Left lung (tissue), 10 donors: ENCODE results near the gene ATF3. TPM values are rescaled to one million over a fixed set of nuclear protein-coding genes. Genes with fewer than 3 reads are reported as not detected.

Source experiments
- ATAC-seq: fragments of 200-7000 bp; cut with Tn5 transposase; one replicate; pipeline ENCODE4 v1.9.1; 2020; ENCODE audit warnings: moderate library complexity
- DNase-seq, 4 donors: peaks; one replicate each; pipeline ENCODE4 v3.0.0-alpha.2; 2013 to 2020
- H3K27ac ChIP-seq, 2 donors: fragments of 200-600 bp; sonication (generic) in 1 of 2; one replicate each; pipeline versions ENCODE4 v1.5.0 to v1.8.0; 2020 to 2021
- H3K27me3 ChIP-seq, 2 donors: fragments of 200-600 bp; sonication (generic) in 1 of 2; one replicate each; pipeline versions ENCODE4 v1.5.0 to v1.8.0; 2020 to 2021
- H3K36me3 ChIP-seq, 2 donors: fragments of 200-600 bp; sonication (generic) in 1 of 2; one replicate each; pipeline versions ENCODE4 v1.5.0 to v1.8.0; 2020 to 2021
- H3K4me1 ChIP-seq, 2 donors: fragments of 200-600 bp; one replicate each; pipeline ENCODE4 v1.8.0; 2021
- H3K4me3 ChIP-seq, 2 donors: fragments of 200-600 bp; sonication (generic) in 1 of 2; one replicate each; pipeline versions ENCODE4 v1.5.0 to v1.8.0; 2020 to 2021; ENCODE audit warnings: mild to moderate bottlenecking in 1 of 2
- H3K9me3 ChIP-seq, 2 donors: fragments of 200-600 bp; sonication (generic) in 1 of 2; one replicate each; pipeline versions ENCODE4 v1.5.0 to v1.8.0; 2020 to 2021
- intact Hi-C, 2 donors: fragments of 100-400 bp; cut with DNase I; formaldehyde crosslinking; loops; one replicate each; pipeline versions ENCODE4 v1.11.2 to v1.14.2; 2022
- polyA plus RNA-seq, 6 donors: library from polyadenylated mRNA; unstranded; fragments of 120-200 nt; gene quantifications; one replicate each; pipeline ENCODE4 v1.2.1, GENCODE V29; 2013; ENCODE audit not compliant: insufficient read length in 6 of 6
- total RNA-seq, 2 donors: library from RNA; stranded (reverse); fragmentation: NEBNext Ultra II Directional; extraction: Animal tissue kit (Norgen Biotek cat#: 25700); gene quantifications; one replicate each; pipeline ENCODE4 v1.2.1, GENCODE V29; 2021
- TF ChIP-seq, protein P1 (sequence below), 2 donors: fragments of 200-600 bp; sonication (generic) in 1 of 2; IDR thresholded peaks; one replicate each; pipeline versions ENCODE4 v1.5.0 to v1.8.0; 2021; ENCODE audit warnings: antibody characterized with exemption in 2 of 2
- donor health status: DM: no; HTN: yes; CAD: no.
- donor health status: DM: no; HTN: no; CAD: no.

Gene ATF3
- total and polyA plus RNA-seq, 8 donors = 5.6 to 81.8 (median 25.1) TPM

- H3K36me3 ChIP-seq = no peaks in the 10 kb centered on the region
- DNase-seq (no peak), ATAC-seq (no peak)
- TF ChIP-seq, protein P1, sequence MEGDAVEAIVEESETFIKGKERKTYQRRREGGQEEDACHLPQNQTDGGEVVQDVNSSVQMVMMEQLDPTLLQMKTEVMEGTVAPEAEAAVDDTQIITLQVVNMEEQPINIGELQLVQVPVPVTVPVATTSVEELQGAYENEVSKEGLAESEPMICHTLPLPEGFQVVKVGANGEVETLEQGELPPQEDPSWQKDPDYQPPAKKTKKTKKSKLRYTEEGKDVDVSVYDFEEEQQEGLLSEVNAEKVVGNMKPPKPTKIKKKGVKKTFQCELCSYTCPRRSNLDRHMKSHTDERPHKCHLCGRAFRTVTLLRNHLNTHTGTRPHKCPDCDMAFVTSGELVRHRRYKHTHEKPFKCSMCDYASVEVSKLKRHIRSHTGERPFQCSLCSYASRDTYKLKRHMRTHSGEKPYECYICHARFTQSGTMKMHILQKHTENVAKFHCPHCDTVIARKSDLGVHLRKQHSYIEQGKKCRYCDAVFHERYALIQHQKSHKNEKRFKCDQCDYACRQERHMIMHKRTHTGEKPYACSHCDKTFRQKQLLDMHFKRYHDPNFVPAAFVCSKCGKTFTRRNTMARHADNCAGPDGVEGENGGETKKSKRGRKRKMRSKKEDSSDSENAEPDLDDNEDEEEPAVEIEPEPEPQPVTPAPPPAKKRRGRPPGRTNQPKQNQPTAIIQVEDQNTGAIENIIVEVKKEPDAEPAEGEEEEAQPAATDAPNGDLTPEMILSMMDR (IDR thresholded peaks at IDR 0.05) = no peak
- peaks cover 5 to 9% of the 10 kb centered on the region in 2 donors for H3K4me1 ChIP-seq
- H3K27me3 ChIP-seq = no peaks in the 10 kb centered on the region
- intact Hi-C loops = no loop called here
- no peak overlapping the region for H3K27ac ChIP-seq
- peaks cover 0 to 5% of the 10 kb centered on the region in 2 donors for H3K9me3 ChIP-seq
- no peak overlapping the region for H3K4me3 ChIP-seq
Measured at GRCh38 chr1:212641956-212642355, 33.4 kb downstream of the ATF3 start.

GRCh38 chr1:212643877-212644276 lies 35.3 kb downstream of the ATF3 start:
- TF ChIP-seq, protein P1 (IDR thresholded peaks at IDR 0.05) = no peak
- H3K9me3 ChIP-seq = peaks cover 0 to 5% of the 10 kb centered on the region in 2 donors
- H3K27ac ChIP-seq = no peak overlapping the region
- DNase-seq (no peak), ATAC-seq (no peak)
- H3K4me1 ChIP-seq = no peaks in the 10 kb centered on the region
- no peaks in the 10 kb centered on the region for H3K36me3 ChIP-seq
- no peaks in the 10 kb centered on the region for H3K27me3 ChIP-seq
- no peak overlapping the region for H3K4me3 ChIP-seq
- intact Hi-C loops = no loop called here

DNA sequence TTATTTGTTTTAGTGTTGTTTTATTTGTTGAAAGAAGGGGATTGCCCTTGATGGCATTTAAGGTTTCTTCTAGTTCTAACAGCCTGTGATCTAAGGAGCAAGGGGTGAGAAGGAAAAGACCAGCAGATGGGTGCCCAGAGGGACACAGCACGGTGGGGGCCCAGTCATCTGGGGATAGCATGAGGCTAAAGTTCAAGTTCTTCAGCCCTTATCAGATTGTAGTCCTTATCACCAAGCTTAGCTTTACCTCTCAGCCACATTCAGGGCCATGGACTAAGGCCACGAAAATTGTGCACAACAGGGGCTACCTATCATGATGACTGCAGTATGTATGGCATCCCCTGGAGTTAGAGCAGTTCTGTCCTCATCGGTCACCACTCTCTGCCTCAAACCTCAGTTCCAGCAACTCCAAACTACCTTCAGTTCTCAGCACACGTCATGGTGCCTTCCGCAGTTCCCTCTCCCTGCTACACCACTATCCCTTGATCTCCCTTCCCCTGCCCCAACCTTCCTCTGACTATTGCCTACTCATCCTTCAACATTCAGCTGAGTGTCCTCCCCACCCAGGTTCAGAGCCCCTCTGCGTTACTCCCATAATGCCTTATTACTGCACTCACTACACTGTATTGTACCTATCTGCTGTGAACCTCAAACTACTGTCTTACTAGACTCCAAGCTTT lies 36.4 kb downstream of the ATF3 start:
- no peaks in the 10 kb centered on the region for H3K4me1 ChIP-seq
- H3K27me3 ChIP-seq = no peaks in the 10 kb centered on the region
- no peak for ATAC-seq
- H3K27ac ChIP-seq = no peak overlapping the region
- intact Hi-C loops = no loop called here
- H3K9me3 ChIP-seq = peaks cover 0 to 5% of the 10 kb centered on the region in 2 donors
- DNase-seq = no peak
- H3K4me3 ChIP-seq = no peak overlapping the region
- TF ChIP-seq, protein P1 (IDR thresholded peaks at IDR 0.05) = no peak
- no peaks in the 10 kb centered on the region for H3K36me3 ChIP-seq

- no peaks in the 10 kb centered on the region for H3K4me1 ChIP-seq
- no peaks in the 10 kb centered on the region for H3K9me3 ChIP-seq
- intact Hi-C loops = no loop called here
- no peaks in the 10 kb centered on the region for H3K36me3 ChIP-seq
- ATAC-seq (no peak), DNase-seq (no peak)
- H3K27me3 ChIP-seq = no peaks in the 10 kb centered on the region
- no peak overlapping the region for H3K27ac ChIP-seq
- TF ChIP-seq, protein P1 (IDR thresholded peaks at IDR 0.05) = no peak
- H3K4me3 ChIP-seq = no peak overlapping the region
Measured at GRCh38 chr1:212645546-212646543, 37.3 kb downstream of the ATF3 start.

DNA sequence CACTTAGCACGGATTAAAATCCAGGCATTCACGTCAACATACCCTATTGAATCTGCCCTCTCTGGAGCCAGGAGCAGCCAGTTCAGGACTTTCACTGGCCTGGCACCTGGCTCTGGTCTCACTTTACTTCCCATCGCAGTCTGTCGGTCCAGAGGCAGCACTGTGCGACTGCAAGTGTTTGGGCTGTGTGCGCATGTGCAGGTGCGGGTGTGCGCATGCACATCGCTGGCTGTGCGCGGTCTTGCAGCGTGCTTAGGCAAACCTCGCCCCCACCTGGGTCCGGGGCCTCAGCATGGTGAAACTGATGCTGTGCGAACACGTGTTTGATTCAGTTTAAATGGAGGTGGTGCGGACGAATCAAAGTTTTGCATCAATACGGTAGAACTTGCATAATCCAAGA lies 38.0 kb downstream of the ATF3 start:
- H3K9me3 ChIP-seq = no peaks in the 10 kb centered on the region
- DNase-seq = peak in 1 of 4 donors; percentile 74
- intact Hi-C loops = no loop called here
- H3K27ac ChIP-seq = no peak overlapping the region
- no peaks in the 10 kb centered on the region for H3K4me1 ChIP-seq
- no peak for ATAC-seq
- no peaks in the 10 kb centered on the region for H3K27me3 ChIP-seq
- H3K36me3 ChIP-seq = no peaks in the 10 kb centered on the region
- H3K4me3 ChIP-seq = no peak overlapping the region
- TF ChIP-seq, protein P1 (IDR thresholded peaks at IDR 0.05) = no peak
